T-helper 1 cell treated with Interleukin-12 subunit alpha and Interleukin-12 subunit beta and Interleukin-4 antibody, amounts not matched to agents 30 ng/mL and 1 ng/mL, for 36 hours (primary cell): ENCODE measurements around the gene RCOR2. TPM values are rescaled to one million over a fixed set of nuclear protein-coding genes. Genes with fewer than 3 reads are reported as not detected.

ENCODE experiments used
- total RNA-seq: library from RNA; stranded (reverse); gene quantifications from 2 replicates; pipeline ENCODE4 v1.2.3, GENCODE V29; 2022

RCOR2 gene
- total RNA-seq, 1 donor from 2014 or later = not detected

Other genes starting within 250 kb of the RCOR2 start
- gene ATL3, start 245.8 kb downstream of the RCOR2 start, total RNA-seq = 31.1 and 33.0 TPM in 2 replicates
- 61.0 and 63.9 TPM in 2 replicates for gene RTN3, start 235.7 kb downstream of the RCOR2 start, total RNA-seq
- gene ZFTA, start 148.4 kb downstream of the RCOR2 start, total RNA-seq = 2.2 TPM in 2 replicates
- gene SPINDOC, start 103.7 kb downstream of the RCOR2 start, total RNA-seq = 40.2 and 40.9 TPM in 2 replicates
- 65.9 and 70.4 TPM in 2 replicates for gene MARK2, start 78.1 kb downstream of the RCOR2 start, total RNA-seq
- gene NAA40, start 21.8 kb upstream of the RCOR2 start, total RNA-seq = 32.2 and 34.7 TPM in 2 replicates
- 350 and 373 TPM in 2 replicates for gene COX8A, start 57.5 kb upstream of the RCOR2 start, total RNA-seq
- gene OTUB1, start 69.3 kb upstream of the RCOR2 start, total RNA-seq = 107 and 108 TPM in 2 replicates
- gene FLRT1, start 118.8 kb upstream of the RCOR2 start, total RNA-seq = not detected in 2 replicates
- 5.6 and 7.8 TPM in 2 replicates for gene MACROD1, start 248.9 kb upstream of the RCOR2 start, total RNA-seq